ENCODE measurements around the gene RGS17.
A peak's percentile ranks its signal among the peaks of the same experiment; 100 is the strongest.
"Not testable (repeated sequence)": the region's sequence is repeated elsewhere in the genome, so short reads cannot be mapped to it uniquely, and the experiment has no call there.

RGS17 gene, protein sequence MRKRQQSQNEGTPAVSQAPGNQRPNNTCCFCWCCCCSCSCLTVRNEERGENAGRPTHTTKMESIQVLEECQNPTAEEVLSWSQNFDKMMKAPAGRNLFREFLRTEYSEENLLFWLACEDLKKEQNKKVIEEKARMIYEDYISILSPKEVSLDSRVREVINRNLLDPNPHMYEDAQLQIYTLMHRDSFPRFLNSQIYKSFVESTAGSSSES

DNA sequence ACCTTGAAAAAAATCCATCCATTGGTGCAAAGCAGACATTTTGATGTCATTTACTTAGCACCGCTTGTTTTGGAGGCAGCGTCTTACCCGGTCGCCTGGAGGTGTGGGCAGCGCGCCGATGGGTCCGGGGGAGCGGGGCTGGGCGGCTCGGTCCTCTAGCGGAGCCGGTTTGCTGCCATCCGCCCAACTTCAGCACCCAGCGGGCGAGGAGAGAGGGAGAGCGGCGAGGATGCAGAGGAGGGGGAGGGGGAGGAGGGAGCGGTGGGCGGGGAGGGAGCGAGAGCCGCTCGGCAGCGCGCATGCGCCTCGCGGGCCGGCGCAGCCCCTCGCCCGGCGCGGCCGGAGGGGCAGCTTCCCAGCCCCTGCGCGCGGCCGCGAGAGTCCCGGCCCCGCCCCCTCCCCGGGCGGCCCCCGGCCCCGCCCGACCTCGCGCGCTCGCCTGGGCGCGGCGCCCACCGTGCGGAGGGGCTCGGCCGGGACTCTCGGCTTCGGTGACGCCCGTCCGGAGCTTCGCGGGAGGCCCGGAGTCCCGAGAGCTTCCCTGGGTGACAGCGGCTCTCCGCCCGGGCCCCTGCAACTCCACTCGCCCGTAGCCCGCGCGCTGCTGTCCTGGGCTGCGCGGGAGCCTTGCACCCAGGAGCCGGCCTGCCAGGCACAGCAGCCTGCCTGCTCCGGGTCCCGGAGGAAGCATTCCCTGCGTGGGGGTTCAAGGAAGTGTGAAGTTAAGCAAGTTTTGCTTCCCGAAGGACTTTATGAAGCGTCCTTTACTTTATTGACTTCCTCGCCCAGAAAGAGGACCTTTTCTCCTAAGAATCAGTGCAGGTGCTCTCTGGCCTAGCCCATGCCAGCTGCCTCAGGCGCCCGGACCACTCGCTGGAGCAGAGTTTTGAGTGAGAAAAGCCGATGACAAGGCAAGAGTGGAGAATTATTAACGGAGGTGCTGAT, at the start of gene RGS17:
RGS17 (minus strand) TSS at position 246 of the 945 bp plus-strand sequence. CDS start 87,264 bp downstream, outside the sequence.
- peak; percentile 31 for DNase-seq (ENCODE audit: low spot score)

DNA sequence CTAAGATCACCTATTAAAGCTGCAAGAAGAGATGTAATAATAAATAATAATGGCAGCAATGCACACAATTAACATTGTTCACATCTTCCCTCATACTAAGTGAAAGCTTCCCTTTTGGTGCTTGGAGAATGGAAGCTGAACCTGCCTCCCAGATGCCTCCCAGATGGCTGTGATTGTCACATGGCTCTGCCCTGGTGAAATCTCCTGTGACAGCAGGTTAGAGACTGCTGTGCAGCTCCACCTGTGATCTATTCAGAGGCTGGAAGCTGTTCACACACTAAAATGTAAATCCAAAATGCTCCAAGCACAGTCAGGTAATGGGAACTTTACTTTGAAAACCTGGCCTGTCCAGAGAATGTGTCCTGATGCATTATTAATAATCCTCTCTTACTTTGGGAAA, 41.7 kb upstream of the RGS17 start:
- peak; percentile 14 for DNase-seq (ENCODE audit: low spot score)

DNA sequence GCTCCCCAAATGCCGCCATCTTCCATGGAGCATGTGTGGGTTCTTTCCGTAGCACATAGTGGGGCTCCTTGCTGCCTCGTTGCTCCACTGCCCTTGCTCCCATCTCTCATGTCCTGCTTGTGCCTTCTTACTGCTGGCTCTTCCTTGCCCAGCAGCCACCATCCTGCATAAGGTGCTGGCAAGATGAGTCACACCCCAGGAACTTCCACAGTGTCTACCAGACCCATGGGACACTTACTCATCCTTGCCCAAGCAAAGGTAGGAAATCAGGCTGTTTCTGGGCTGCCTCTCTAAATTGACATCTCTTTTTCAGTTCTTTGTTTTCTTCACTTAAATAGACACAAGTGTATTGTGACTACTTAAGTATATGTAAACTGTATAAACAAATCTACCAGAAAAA, 39.4 kb upstream of the RGS17 start:
- no peak for DNase-seq (ENCODE audit: low spot score)

DNA sequence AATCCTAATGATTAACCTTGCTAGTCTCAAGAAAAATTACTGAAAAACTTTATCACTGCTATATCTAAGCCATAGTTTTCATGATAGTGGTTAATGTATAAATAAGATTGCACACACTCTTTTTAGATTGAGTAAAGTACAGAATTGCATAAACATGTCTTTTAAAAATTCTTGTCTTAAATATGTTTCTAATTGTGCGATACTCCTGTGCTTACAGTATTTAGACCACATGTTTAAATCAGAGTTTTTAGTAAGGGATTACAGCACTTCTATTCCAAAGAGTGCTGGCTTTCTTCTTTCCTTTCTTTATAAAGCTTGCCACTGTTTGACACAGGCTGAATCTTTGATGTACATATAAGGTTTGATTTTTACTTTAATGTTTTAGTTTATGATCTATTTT, 36.8 kb upstream of the RGS17 start:
- DNase-seq (ENCODE audit: low spot score) = no peak

DNA sequence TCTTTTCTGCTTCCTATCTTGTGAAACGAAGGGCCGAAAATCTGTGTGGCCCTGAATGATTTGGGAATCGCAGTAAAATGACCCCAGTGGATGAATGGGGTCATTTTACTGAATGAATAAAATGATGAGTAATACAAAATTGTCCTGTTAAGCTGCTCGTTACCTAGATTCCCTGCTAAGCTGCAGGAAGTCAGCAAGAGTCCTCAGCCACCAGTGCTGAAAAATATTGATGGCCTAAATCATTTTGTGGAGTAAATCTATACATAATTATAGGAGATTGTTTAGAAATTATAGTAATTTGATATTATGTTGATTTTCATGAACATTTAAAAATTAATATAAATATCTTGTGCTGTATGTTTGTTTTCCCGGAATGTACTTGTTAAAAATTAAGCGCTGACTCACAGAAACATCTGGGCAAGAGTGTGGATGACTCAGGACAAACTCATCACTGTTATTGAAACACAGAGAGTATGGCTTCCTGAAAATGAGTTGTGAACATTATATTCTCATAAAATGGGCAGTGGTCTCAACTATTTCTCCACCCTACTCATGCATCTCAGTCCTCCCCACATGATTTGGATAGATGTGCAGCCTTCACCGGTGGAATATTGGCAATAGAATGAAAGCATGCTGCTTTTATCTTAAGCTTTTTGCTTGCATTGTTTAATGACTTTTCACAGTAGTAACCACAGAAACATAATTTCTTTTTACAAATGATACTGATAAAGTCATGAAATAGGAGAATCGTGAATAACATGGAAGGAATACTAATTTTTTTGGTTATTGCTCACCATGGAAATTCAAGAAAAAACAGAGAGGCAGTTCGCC, 36.2 kb upstream of the RGS17 start:
- DNase-seq (ENCODE audit: low spot score) = no peak

DNA sequence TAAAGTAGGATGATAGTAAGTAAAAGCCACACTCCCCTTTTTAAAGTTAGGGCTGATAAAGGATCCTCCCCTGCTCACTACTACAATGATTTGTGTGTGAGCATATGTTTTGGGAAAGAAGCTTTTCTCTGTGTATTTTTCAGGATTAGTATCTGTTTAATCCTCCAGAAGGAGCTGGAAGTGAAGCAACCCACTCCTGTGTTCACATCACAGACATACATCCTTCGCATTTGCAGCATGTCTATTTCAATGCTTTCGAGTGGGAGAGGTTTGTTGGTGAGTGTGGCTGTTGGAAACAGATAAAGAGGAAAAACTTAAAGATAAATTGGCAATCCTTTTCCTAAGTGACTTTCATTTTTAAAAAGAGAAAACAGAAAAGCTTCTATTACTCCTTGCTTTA, 31.6 kb upstream of the RGS17 start:
- DNase-seq (ENCODE audit: low spot score) = no peak

GRCh38 chr6:153162172-153162571, 31.1 kb upstream of the RGS17 start:
- DNase-seq (ENCODE audit: low spot score) = no peak

DNA sequence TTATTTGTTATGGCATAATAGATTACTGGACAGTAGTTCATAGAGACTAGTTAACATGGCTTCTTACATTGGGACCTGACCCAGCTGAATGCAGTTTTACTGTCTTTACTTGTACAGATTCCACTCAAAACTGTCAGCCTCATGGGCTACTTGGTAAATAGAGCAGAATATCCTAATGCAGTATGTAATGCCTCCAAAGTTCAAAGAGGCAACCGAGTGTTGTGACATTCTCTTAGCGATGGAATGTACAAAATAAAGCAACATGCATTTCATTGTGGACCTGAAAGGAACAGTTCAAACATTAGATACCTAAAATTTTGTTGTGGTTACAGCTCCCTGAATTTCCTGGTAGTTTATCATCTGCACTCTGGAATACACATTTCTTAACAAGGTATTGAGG, 29.1 kb upstream of the RGS17 start:
- no peak for DNase-seq (ENCODE audit: low spot score)

- no peak for DNase-seq (ENCODE audit: low spot score)
These were observed 19.8 kb upstream of the RGS17 start for GRCh38 chr6:153150752-153151440.

GRCh38 chr6:153150371-153150751, 19.3 kb upstream of the RGS17 start:
- no peak for DNase-seq (ENCODE audit: low spot score)

- no peak for DNase-seq (ENCODE audit: low spot score)
These were observed 18.8 kb upstream of the RGS17 start for GRCh38 chr6:153149891-153150290.

- DNase-seq (ENCODE audit: low spot score) = no peak
These were observed 15.3 kb upstream of the RGS17 start for GRCh38 chr6:153146413-153146812.

GRCh38 chr6:153145591-153145990, 14.5 kb upstream of the RGS17 start:
- DNase-seq (ENCODE audit: low spot score) = no peak

DNA sequence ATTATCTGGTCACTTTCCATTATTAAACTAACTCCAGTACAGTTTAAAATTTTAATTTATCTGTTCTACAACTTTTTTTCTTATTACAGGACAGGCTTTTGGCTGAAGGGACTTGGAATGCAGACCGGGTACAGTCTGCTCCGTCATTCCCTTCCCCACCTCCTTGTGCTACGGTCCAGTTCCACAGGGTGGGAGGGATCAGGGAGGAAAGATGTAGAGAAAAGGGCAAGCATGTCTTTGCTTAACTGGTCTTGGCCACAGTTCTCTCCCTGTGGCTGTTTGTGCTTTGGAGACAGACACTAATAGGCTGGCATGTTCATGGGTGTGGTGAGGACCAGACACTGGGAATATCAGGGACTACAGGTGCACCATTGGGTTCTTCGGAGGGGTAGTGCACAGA, 12.1 kb upstream of the RGS17 start:
- no peak for DNase-seq (ENCODE audit: low spot score)

GRCh38 chr6:153140299-153140698, 9.2 kb upstream of the RGS17 start:
- no peak for DNase-seq (ENCODE audit: low spot score)

- no peak for DNase-seq (ENCODE audit: low spot score)
These were observed 7.8 kb upstream of the RGS17 start for GRCh38 chr6:153138930-153139329.

DNA sequence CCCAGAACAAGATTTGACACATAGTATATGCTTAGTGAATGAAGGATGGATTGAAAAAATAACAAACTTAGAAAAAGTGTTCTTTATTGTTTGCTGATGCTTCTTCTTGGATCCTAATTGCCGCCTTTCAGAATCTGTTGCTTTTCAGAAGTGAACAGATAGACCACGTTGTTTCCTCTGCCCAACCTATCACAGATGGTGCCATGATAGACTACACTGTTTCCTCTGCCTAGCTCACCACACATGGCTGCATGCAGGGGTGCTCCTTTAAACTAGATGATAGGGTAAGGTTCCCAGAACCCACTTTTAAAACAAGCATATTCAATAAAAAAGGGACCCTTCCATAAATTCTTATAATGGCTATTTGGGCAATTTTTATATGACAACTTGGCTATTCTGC, 4.6 kb upstream of the RGS17 start:
- DNase-seq (ENCODE audit: low spot score) = no peak

- DNase-seq (ENCODE audit: low spot score) = not testable (repeated sequence)
These were observed 2.6 kb upstream of the RGS17 start for GRCh38 chr6:153133667-153134066.

GRCh38 chr6:153130515-153131036, 506 bp downstream of the RGS17 start:
- no peak for DNase-seq (ENCODE audit: low spot score)

DNA sequence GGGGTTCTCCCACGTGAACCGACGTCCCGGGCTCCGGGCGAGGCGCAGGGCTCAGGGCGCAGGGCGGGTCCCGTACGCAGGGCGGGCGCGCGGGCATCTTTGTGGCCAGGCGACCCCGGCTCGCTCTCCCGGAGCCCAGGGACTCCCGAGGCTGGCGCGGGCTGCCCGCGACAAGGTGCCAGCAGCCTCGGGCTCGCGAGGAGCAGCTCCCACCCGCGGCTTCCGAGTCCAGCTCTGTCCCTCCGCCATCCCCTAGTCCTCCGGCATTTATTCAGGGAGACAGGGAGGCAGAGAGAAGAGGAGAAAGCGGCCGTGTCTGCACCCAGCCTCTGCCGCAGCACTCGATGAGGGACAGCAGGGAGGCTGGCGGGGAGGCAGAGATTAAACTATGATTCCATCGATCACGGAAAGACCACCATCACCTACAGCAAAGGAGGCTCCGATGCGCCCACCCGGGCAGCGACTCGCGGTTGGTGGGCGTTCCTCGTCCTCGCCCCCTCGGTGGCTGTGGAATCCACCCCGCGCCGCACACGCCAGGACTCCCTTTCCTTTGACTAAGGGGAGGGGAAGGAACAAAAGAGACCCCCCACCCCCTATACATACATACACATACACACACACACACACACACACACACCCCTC, 1.1 kb downstream of the RGS17 start:
- no peak for DNase-seq (ENCODE audit: low spot score)

DNA sequence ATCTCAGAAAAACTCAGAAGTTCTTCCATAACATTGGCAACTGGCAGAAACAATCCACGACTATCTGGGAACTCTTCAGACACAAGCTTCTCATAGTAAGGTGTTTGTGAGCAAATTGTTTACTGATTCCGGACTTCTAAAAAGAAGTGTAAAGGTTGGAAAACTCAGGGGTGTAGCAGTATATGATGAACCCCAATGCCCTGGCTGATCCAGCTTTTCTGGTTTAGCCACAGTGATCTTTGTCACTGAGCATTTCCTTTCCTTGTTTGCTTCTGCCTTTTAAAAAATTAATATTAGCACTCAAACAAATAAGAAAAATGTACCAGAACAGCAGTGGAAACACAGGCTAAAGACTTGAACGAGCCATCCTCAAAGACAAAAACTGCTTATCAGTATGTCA, 4.9 kb downstream of the RGS17 start:
- DNase-seq (ENCODE audit: low spot score) = no peak

Measured in pons (tissue), 1 donor.